H1 (cell line): ENCODE results near the gene SLC25A20. TPM values are rescaled to one million over a fixed set of nuclear protein-coding genes. Genes with fewer than 3 reads are reported as not detected.

Source experiments
- CTCF ChIA-PET: fragments of 300-600 bp; sonication (Branson Sonifier 250); formaldehyde crosslinking; loops from one replicate; lab custom pipeline; 2021; ENCODE audit not compliant: partially characterized antibody; lab: Charles Lee
- POLR2A ChIA-PET: fragments of 300-600 bp; sonication (Branson Sonifier 250); formaldehyde crosslinking; loops from one replicate; lab custom pipeline; 2021; ENCODE audit warnings: inconsistent platforms; ENCODE audit not compliant: partially characterized antibody; lab: Charles Lee
- DNase-seq, 2 experiments: peaks; one replicate each; pipeline versions ENCODE4 v3.0.0 to v3.0.0-alpha.2; 2010 to 2022; ENCODE audit warnings: low spot score in 2 of 2, low read depth in 1 of 2, mixed read lengths in 1 of 2
- FAIRE-seq: peaks from 2 replicates; lab custom pipeline; 2011; peaks lifted over from hg19 to GRCh38; lab: Jason Lieb, UNC
- H2AFZ ChIP-seq: 2 replicates; pipeline ENCODE4 v1.8.1; 2012; ENCODE audit warnings: low read length, inconsistent platforms
- H2AK5ac ChIP-seq: 2 replicates; pipeline ENCODE4 v1.6.1; 2013; ENCODE audit warnings: low read depth, low read length
- H2BK120ac ChIP-seq: replicated peaks from 2 replicates; pipeline ENCODE3; 2013; ENCODE audit warnings: low read depth, low read length, inconsistent platforms
- H2BK12ac ChIP-seq: 2 replicates; pipeline ENCODE4 v1.6.1; 2013; ENCODE audit warnings: low read depth, low read length
- H2BK15ac ChIP-seq: 2 replicates; pipeline ENCODE4 v1.6.1; 2013; ENCODE audit warnings: low read length
- H2BK20ac ChIP-seq: 2 replicates; pipeline ENCODE4 v1.6.1; 2013; ENCODE audit warnings: low read length
- H2BK5ac ChIP-seq: 2 replicates; pipeline ENCODE4 v1.6.1; 2013; ENCODE audit warnings: low read depth, low read length
- H3K14ac ChIP-seq: 2 replicates; pipeline ENCODE4 v1.6.1; 2013; ENCODE audit warnings: inconsistent platforms; ENCODE audit not compliant: insufficient read length
- H3K18ac ChIP-seq: 2 replicates; pipeline ENCODE4 v1.6.1; 2013; ENCODE audit warnings: low read length; ENCODE audit errors: extremely low read depth
- H3K23ac ChIP-seq: 2 replicates; pipeline ENCODE4 v1.6.1; 2013; ENCODE audit warnings: inconsistent platforms; ENCODE audit not compliant: insufficient read length
- H3K23me2 ChIP-seq: 2 replicates; pipeline ENCODE4 v1.6.1; 2013; ENCODE audit warnings: low read depth, low read length
- H3K27ac ChIP-seq: 2 replicates; pipeline ENCODE4 v1.6.1; 2011; ENCODE audit warnings: low read depth, low read length, inconsistent platforms
- H3K27me3 ChIP-seq, 4 experiments: replicated peaks in 1 of 4; 1 replicate in 1 of 4; 2 replicates in 3 of 4; pipeline versions ENCODE4 v1.6.1 to v1.8.1; 2011 to 2013; ENCODE audit warnings: low read length in 3 of 4, mild to moderate bottlenecking in 3 of 4, inconsistent platforms in 2 of 4, mixed read lengths in 2 of 4, moderate library complexity in 1 of 4; ENCODE audit not compliant: control insufficient read depth in 3 of 4, insufficient read depth in 3 of 4; ENCODE audit errors: extremely low read depth in 1 of 4
- H3K36me3 ChIP-seq, 4 experiments: 2 replicates each; pipeline versions ENCODE4 v1.6.1 to v1.8.1; 2011 to 2013; ENCODE audit warnings: mild to moderate bottlenecking in 4 of 4, low read length in 3 of 4, moderate library complexity in 2 of 4, control low read depth in 1 of 4, inconsistent platforms in 1 of 4; ENCODE audit not compliant: insufficient read depth in 4 of 4, control insufficient read depth in 2 of 4
- H3K4ac ChIP-seq: replicated peaks from 2 replicates; pipeline ENCODE3; 2013; ENCODE audit warnings: low read length, low read depth, mixed read lengths, inconsistent platforms; ENCODE audit not compliant: insufficient read length
- H3K4me1 ChIP-seq, 4 experiments: replicated peaks in 1 of 4; 1 replicate in 1 of 4; 2 replicates in 3 of 4; pipeline versions ENCODE4 v1.6.1 to v1.8.1; 2011 to 2013; ENCODE audit warnings: low read length in 3 of 4, inconsistent platforms in 2 of 4, mixed read lengths in 1 of 4; ENCODE audit not compliant: insufficient read depth in 4 of 4, control insufficient read depth in 3 of 4
- H3K4me2 ChIP-seq, 2 experiments: 2 replicates each; pipeline versions ENCODE4 v1.6.1 to v1.8.1; 2011 to 2013; ENCODE audit warnings: low read depth in 2 of 2, low read length in 2 of 2, control low read depth in 1 of 2, inconsistent platforms in 1 of 2, mild to moderate bottlenecking in 1 of 2; ENCODE audit not compliant: insufficient read depth in 1 of 2
- H3K4me3 ChIP-seq, 4 experiments: fragments of 200-600, 300-600 bp in 1 of 4; sonication (generic), shearing (Covaris generic), sonication (Bioruptor Twin) in 1 of 4; 2 replicates each; pipeline versions ENCODE4 v1.5.1 to v1.8.1; 2011 to 2016; ENCODE audit warnings: low read length in 4 of 4, low read depth in 3 of 4, control low read depth in 2 of 4, inconsistent platforms in 2 of 4, mild to moderate bottlenecking in 2 of 4, mixed read lengths in 1 of 4, moderate library complexity in 1 of 4; ENCODE audit not compliant: insufficient read depth in 2 of 4; ENCODE audit errors: extremely low read depth in 1 of 4
- H3K56ac ChIP-seq: replicated peaks from 2 replicates; pipeline ENCODE3; 2013; ENCODE audit warnings: low read depth, mild to moderate bottlenecking, mixed read lengths, low read length, inconsistent platforms; ENCODE audit not compliant: insufficient read length
- H3K79me1 ChIP-seq: 2 replicates; pipeline ENCODE4 v1.6.1; 2013; ENCODE audit warnings: low read depth, low read length, control low read depth
- H3K79me2 ChIP-seq, 2 experiments: 2 replicates each; pipeline versions ENCODE4 v1.6.1 to v1.8.1; 2012 to 2013; ENCODE audit warnings: low read length in 2 of 2, mild to moderate bottlenecking in 2 of 2, inconsistent platforms in 1 of 2; ENCODE audit not compliant: insufficient read depth in 2 of 2, control insufficient read depth in 1 of 2
- H3K9ac ChIP-seq, 4 experiments: replicated peaks in 1 of 4; 1 replicate in 1 of 4; 2 replicates in 3 of 4; pipeline versions ENCODE4 v1.6.1 to v1.8.1; 2011 to 2013; ENCODE audit warnings: low read depth in 3 of 4, low read length in 3 of 4, control low read depth in 2 of 4, mild to moderate bottlenecking in 2 of 4, moderate library complexity in 2 of 4, inconsistent platforms in 1 of 4; ENCODE audit errors: extremely low read depth in 1 of 4
- H3K9me3 ChIP-seq, 2 experiments: 2 replicates each; pipeline versions ENCODE4 v1.6.1 to v1.8.1; 2012 to 2013; ENCODE audit warnings: mild to moderate bottlenecking in 2 of 2, moderate library complexity in 2 of 2, control low read depth in 1 of 2, inconsistent platforms in 1 of 2, low read depth in 1 of 2, low read length in 1 of 2, mixed read lengths in 1 of 2; ENCODE audit not compliant: insufficient read depth in 2 of 2
- H4K20me1 ChIP-seq, 2 experiments: replicated peaks in 1 of 2; 2 replicates each; pipeline versions ENCODE3 to v1.8.1; 2011 to 2013; ENCODE audit warnings: inconsistent platforms in 2 of 2, low read length in 2 of 2, mild to moderate bottlenecking in 1 of 2; ENCODE audit not compliant: insufficient read depth in 2 of 2, control insufficient read depth in 1 of 2
- H4K5ac ChIP-seq: 2 replicates; pipeline ENCODE4 v1.6.1; 2013; ENCODE audit warnings: low read length, low read depth, mixed read lengths, inconsistent platforms; ENCODE audit not compliant: insufficient read length
- H4K8ac ChIP-seq: 2 replicates; pipeline ENCODE4 v1.8.0; 2013; ENCODE audit warnings: mild to moderate bottlenecking, moderate library complexity, low read length, inconsistent platforms; ENCODE audit not compliant: insufficient read depth; ENCODE audit errors: extremely low read depth
- H4K91ac ChIP-seq: replicated peaks from 2 replicates; pipeline ENCODE3; 2013; ENCODE audit warnings: low read length, mixed read lengths, inconsistent platforms; ENCODE audit not compliant: insufficient read length
- BRCA1 ChIP-seq: IDR thresholded peaks from 2 replicates; pipeline ENCODE4 v1.6.1; 2012; ENCODE audit warnings: low read depth, low read length, improper control_type of control experiment
- CTBP2 ChIP-seq: IDR thresholded peaks from 2 replicates; pipeline ENCODE4 v1.7.0; 2011; ENCODE audit warnings: borderline replicate concordance, mild to moderate bottlenecking, moderate library complexity, mixed read lengths, low read length; ENCODE audit not compliant: insufficient read depth, insufficient read length
- GTF2F1 ChIP-seq: IDR thresholded peaks from 2 replicates; pipeline ENCODE4 v1.6.1; 2012; ENCODE audit warnings: low read depth, low read length, improper control_type of control experiment, borderline replicate concordance
- KDM5A ChIP-seq: fragments of 200-600 bp; IDR thresholded peaks from 2 replicates; pipeline ENCODE4 v1.7.1; 2012; ENCODE audit warnings: mild to moderate bottlenecking, low read length, inconsistent platforms, mixed read lengths
- POLR2A ChIP-seq, 2 experiments: IDR thresholded peaks; 1 replicate in 1 of 2; 2 replicates in 1 of 2; pipeline ENCODE4 v1.6.1; 2011; ENCODE audit warnings: low read depth in 2 of 2, low read length in 2 of 2, mild to moderate bottlenecking in 2 of 2; ENCODE audit errors: control extremely low read depth in 1 of 2
- SP1 ChIP-seq: IDR thresholded peaks from 2 replicates; pipeline ENCODE4 v1.6.1; 2011; ENCODE audit warnings: low read depth, low read length
- SP2 ChIP-seq: IDR thresholded peaks from 2 replicates; pipeline ENCODE4 v1.6.1; 2012; ENCODE audit warnings: mild to moderate bottlenecking, low read length, inconsistent platforms
- TBP ChIP-seq: IDR thresholded peaks from 2 replicates; pipeline ENCODE4 v1.6.1; 2011; ENCODE audit warnings: low read depth, low read length, improper control_type of control experiment
- WGBS, 2 experiments: shearing (Covaris generic) in 1 of 2; methylation state at CpG; one replicate each; pipeline versions ENCODE4 v1.1.6 to v1.1.7; 2013 to 2015; ENCODE audit warnings: low lambda C conversion rate in 2 of 2, mixed read lengths in 2 of 2, inconsistent platforms in 1 of 2, low coverage in 1 of 2, missing lambda C conversion rate in 1 of 2; ENCODE audit not compliant: insufficient replicate concordance in 2 of 2, insufficient coverage in 1 of 2, insufficient read length in 1 of 2; ENCODE audit errors: extremely low coverage in 1 of 2, missing lambda C conversion rate in 1 of 2; 5-methylcytosine and 5-hydroxymethylcytosine counted together
- polyA plus RNA-seq, 7 experiments: library from polyadenylated mRNA; depleted of rRNA in 3 of 7; stranded (reverse) in 5 of 7; unstranded in 2 of 7; fragments of >200 nt in 5 of 7; fragments of 200-250 nt in 2 of 7; gene quantifications; 1 replicate in 5 of 7; 2 replicates in 1 of 7; 4 replicates in 1 of 7; pipeline versions ENCODE4 v1.2.1 to v1.2.3, GENCODE V29; 2011 to 2013; ENCODE audit warnings: missing spikeins in 2 of 7, mixed read lengths in 2 of 7
- total RNA-seq: library from RNA; stranded (reverse); fragmentation: NEBNext Ultra II Directional; extraction: Animal tissue kit (Norgen Biotek cat#: 25700); gene quantifications from 2 replicates; pipeline ENCODE4 v1.2.1, GENCODE V29; 2021
- TF ChIP-seq, protein P1 (sequence below): IDR thresholded peaks from 2 replicates; pipeline ENCODE4 v1.6.1; 2012; ENCODE audit warnings: low read length, inconsistent platforms

Gene SLC25A20
- total and polyA plus RNA-seq, 2 of the 8 experiments (the other 6 are each of a cell fraction or from before 2014, with no cell fraction given): 3.8 to 4.0 TPM

GRCh38 chr3:48938689-48939088, 40.0 kb upstream of the SLC25A20 start:
- peaks cover 0 to 6% of the 10 kb centered on the region in 2 experiments for H4K20me1 ChIP-seq
- no peak overlapping the region for H4K5ac ChIP-seq
- no peak overlapping the region for H3K23ac ChIP-seq
- no peak for TF ChIP-seq GTF2F1
- TF ChIP-seq, protein P1, sequence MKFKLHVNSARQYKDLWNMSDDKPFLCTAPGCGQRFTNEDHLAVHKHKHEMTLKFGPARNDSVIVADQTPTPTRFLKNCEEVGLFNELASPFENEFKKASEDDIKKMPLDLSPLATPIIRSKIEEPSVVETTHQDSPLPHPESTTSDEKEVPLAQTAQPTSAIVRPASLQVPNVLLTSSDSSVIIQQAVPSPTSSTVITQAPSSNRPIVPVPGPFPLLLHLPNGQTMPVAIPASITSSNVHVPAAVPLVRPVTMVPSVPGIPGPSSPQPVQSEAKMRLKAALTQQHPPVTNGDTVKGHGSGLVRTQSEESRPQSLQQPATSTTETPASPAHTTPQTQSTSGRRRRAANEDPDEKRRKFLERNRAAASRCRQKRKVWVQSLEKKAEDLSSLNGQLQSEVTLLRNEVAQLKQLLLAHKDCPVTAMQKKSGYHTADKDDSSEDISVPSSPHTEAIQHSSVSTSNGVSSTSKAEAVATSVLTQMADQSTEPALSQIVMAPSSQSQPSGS: no peak
- no peak for TF ChIP-seq KDM5A
- no peak for TF ChIP-seq POLR2A (IDR thresholded peaks at IDR 0.05; ENCODE audit: control extremely low read depth in 1 of 2, low read depth in 2 of 2, low read length in 2 of 2)
- no peak for TF ChIP-seq SP2
- no peak for TF ChIP-seq TBP
- no peak for TF ChIP-seq SP1
- no peak for TF ChIP-seq BRCA1
- no peak for TF ChIP-seq CTBP2
- H2BK120ac ChIP-seq: no peak overlapping the region
- H3K4me2 ChIP-seq: no peak overlapping the region
- no peak for DNase-seq
- WGBS, 2 experiments: 98% methylated on average over 3 of the region's 3 CpGs; no CpG with 5 or more reads in 1 of the 2 experiments
- no peaks in the 10 kb centered on the region for H3K4me1 ChIP-seq
- H3K79me2 ChIP-seq: peaks cover 9 to 50% of the 10 kb centered on the region in 2 experiments
- H3K56ac ChIP-seq: no peak overlapping the region
- FAIRE-seq: no peak
- POLR2A ChIA-PET: interaction anchor here (1.1 kb wide), 2 partner anchors 9 to 14 kb away, joined by 3 read pairs; no protein-coding TSS in a partner anchor
- H3K9ac ChIP-seq: no peak overlapping the region
- H4K91ac ChIP-seq: no peak overlapping the region
- H3K79me1 ChIP-seq: peaks cover 9% of the 10 kb centered on the region
- H2BK15ac ChIP-seq: no peak overlapping the region
- H3K23me2 ChIP-seq: no peaks in the 10 kb centered on the region
- peaks cover 0 to 7% (median under 1%) of the 10 kb centered on the region in 4 experiments; a peak in 5 of 8 replicates for H3K36me3 ChIP-seq
- H4K8ac ChIP-seq: no peak overlapping the region
- no peaks in the 10 kb centered on the region for H3K9me3 ChIP-seq
- H3K4me3 ChIP-seq: no peak overlapping the region
- H3K27ac ChIP-seq: no peak overlapping the region
- no peak overlapping the region for H3K18ac ChIP-seq
- no peak overlapping the region for H2AFZ ChIP-seq
- H2BK5ac ChIP-seq: no peak overlapping the region
- H2BK12ac ChIP-seq: no peak overlapping the region
- H3K27me3 ChIP-seq: no peaks in the 10 kb centered on the region
- H3K4ac ChIP-seq: no peak overlapping the region
- no peak overlapping the region for H2AK5ac ChIP-seq
- CTCF ChIA-PET: interaction anchor here (1.0 to 1.2 kb wide), 2 partner anchors 13 to 156 kb away, joined by 3 to 8 read pairs; no protein-coding TSS in a partner anchor
- no peak overlapping the region for H2BK20ac ChIP-seq
- no peak overlapping the region for H3K14ac ChIP-seq
